GM12878 (cell line): ENCODE data around the gene TBXA2R. TPM values are rescaled to one million over a fixed set of nuclear protein-coding genes. Genes with fewer than 3 reads are reported as not detected.

ENCODE experiments used
- BACH1 ChIP-seq: fragments of 450-650 bp; IDR thresholded peaks from 2 replicates; pipeline ENCODE4 v1.6.1; 2017; ENCODE audit warnings: mild to moderate bottlenecking, borderline replicate concordance
- BCL11A ChIP-seq: IDR thresholded peaks from 2 replicates; pipeline ENCODE4 v1.6.1; 2011; ENCODE audit warnings: low read depth, low read length
- BCL3 ChIP-seq: IDR thresholded peaks from 2 replicates; pipeline ENCODE4 v1.6.1; 2011; ENCODE audit warnings: borderline replicate concordance, low read depth, mild to moderate bottlenecking, moderate library complexity, low read length; ENCODE audit not compliant: insufficient read depth, poor library complexity, severe bottlenecking
- CBFB ChIP-seq: IDR thresholded peaks from 2 replicates; pipeline ENCODE4 v1.6.1; 2016; ENCODE audit warnings: antibody characterized with exemption, low read depth
- GABPA ChIP-seq: IDR thresholded peaks from 2 replicates; pipeline ENCODE4 v1.6.1; 2014; ENCODE audit warnings: antibody characterized with exemption, low read depth, mild to moderate bottlenecking, inconsistent platforms
- HCFC1 ChIP-seq: fragments of 150-350 bp; IDR thresholded peaks from 2 replicates; pipeline ENCODE4 v1.6.1; 2014; ENCODE audit warnings: low read length
- HDGF ChIP-seq: fragments of 450-650 bp; IDR thresholded peaks from 2 replicates; pipeline ENCODE4 v1.6.1; 2016; ENCODE audit warnings: antibody characterized with exemption
- IRF4 ChIP-seq: IDR thresholded peaks from 2 replicates; pipeline ENCODE4 v1.6.1; 2011; ENCODE audit warnings: low read depth, low read length
- MEF2A ChIP-seq: IDR thresholded peaks from 2 replicates; pipeline ENCODE4 v1.6.1; 2011; ENCODE audit warnings: low read depth, mild to moderate bottlenecking, low read length, moderate library complexity; ENCODE audit not compliant: insufficient read depth
- MEF2B ChIP-seq: fragments of 450-650 bp; IDR thresholded peaks from 2 replicates; pipeline ENCODE4 v1.6.1; 2018; ENCODE audit warnings: mild to moderate bottlenecking, moderate library complexity; ENCODE audit not compliant: partially characterized antibody, poor library complexity, severe bottlenecking
- NFXL1 ChIP-seq: fragments of 450-650 bp; IDR thresholded peaks from 2 replicates; pipeline ENCODE4 v1.6.1; 2017; ENCODE audit warnings: antibody characterized with exemption, mild to moderate bottlenecking, borderline replicate concordance
- NFYB ChIP-seq: IDR thresholded peaks from 2 replicates; pipeline ENCODE4 v1.6.1; 2011; ENCODE audit warnings: low read depth, mild to moderate bottlenecking, low read length, improper control_type of control experiment, moderate library complexity; ENCODE audit not compliant: insufficient read depth
- POLR2AphosphoS2 ChIP-seq: IDR thresholded peaks from 2 replicates; pipeline ENCODE4 v1.6.1; 2011; ENCODE audit warnings: low read depth, mild to moderate bottlenecking, low read length, improper control_type of control experiment, moderate library complexity
- POU2F2 ChIP-seq: IDR thresholded peaks from 3 replicates; pipeline ENCODE4 v1.6.1; 2011; ENCODE audit warnings: low read depth, mild to moderate bottlenecking, low read length, borderline replicate concordance
- RELA ChIP-seq: fragments of 450-650 bp; IDR thresholded peaks from 2 replicates; pipeline ENCODE4 v1.8.0; 2014; ENCODE audit warnings: borderline replicate concordance; ENCODE audit not compliant: partially characterized antibody
- RFX5 ChIP-seq: IDR thresholded peaks from 2 replicates; pipeline ENCODE4 v1.6.1; 2011; ENCODE audit warnings: low read depth, low read length, improper control_type of control experiment
- RUNX3 ChIP-seq: IDR thresholded peaks from 2 replicates; pipeline ENCODE4 v1.6.1; 2012; ENCODE audit warnings: low read length, inconsistent platforms
- SREBF1 ChIP-seq: IDR thresholded peaks from 2 replicates; pipeline ENCODE4 v1.6.1; 2012; ENCODE audit warnings: mild to moderate bottlenecking, low read length
- STAT3 ChIP-seq: IDR thresholded peaks from 2 replicates; pipeline ENCODE4 v1.6.1; 2011; ENCODE audit warnings: low read depth, low read length, improper control_type of control experiment
- ZBED1 ChIP-seq: IDR thresholded peaks from 2 replicates; pipeline ENCODE4 v1.6.1; 2016; ENCODE audit warnings: borderline replicate concordance
- ZNF217 ChIP-seq: fragments of 450-650 bp; IDR thresholded peaks from 2 replicates; pipeline ENCODE4 v1.6.1; 2017; ENCODE audit warnings: antibody characterized with exemption, mild to moderate bottlenecking
- polyA plus RNA-seq, 11 experiments: library from polyadenylated mRNA; depleted of rRNA in 4 of 11; unstranded in 6 of 11; stranded (reverse) in 5 of 11; fragments of >200 nt; fragmentation: Nextera tagmentation in 4 of 11; fragmentation: Illumina TruSeq in 1 of 11; extraction: Ambion mirVana in 4 of 11; extraction: Trizol in 1 of 11; gene quantifications; 1 replicate in 1 of 11; 2 replicates in 10 of 11; pipeline versions ENCODE4 v1.2.1 to v1.2.3, GENCODE V29; 2011 to 2016; ENCODE audit warnings: inconsistent platforms in 2 of 11, missing spikeins in 2 of 11, low read depth in 1 of 11
- total RNA-seq, 4 experiments: library from RNA; depleted of rRNA in 3 of 4; stranded (reverse); fragments of >200 nt in 3 of 4; fragmentation: Illumina TruSeq in 1 of 4; extraction: Trizol in 1 of 4; gene quantifications; 2 replicates each; pipeline versions ENCODE4 v1.2.1 to v1.2.3, GENCODE V29; 2013 to 2021
- TF ChIP-seq, protein P1 (sequence below): IDR thresholded peaks from 2 replicates; pipeline ENCODE4 v1.6.1; 2011; ENCODE audit warnings: borderline replicate concordance, low read depth, mild to moderate bottlenecking, moderate library complexity, mixed read lengths, low read length; ENCODE audit not compliant: insufficient read depth; ENCODE audit errors: extremely low read length
- TF ChIP-seq, protein P2 (sequence below): IDR thresholded peaks from 2 replicates; pipeline ENCODE4 v1.6.1; 2012; ENCODE audit warnings: low read depth, low read length, improper control_type of control experiment
- TF ChIP-seq, protein P3 (sequence below): fragments of 450-650 bp; conservative IDR thresholded peaks from 2 replicates; pipeline ENCODE4 v1.6.1; 2017; ENCODE audit warnings: mild to moderate bottlenecking, moderate library complexity

Gene TBXA2R
- total and polyA plus RNA-seq, 10 of the 15 experiments (the other 5 are each of a cell fraction or from before 2014, with no cell fraction given) = 0.03 TPM; not detected in 8

- TF ChIP-seq HDGF = no peak
- no peak for TF ChIP-seq STAT3
- TF ChIP-seq SREBF1 = no peak
- TF ChIP-seq MEF2B = no peak
- TF ChIP-seq MEF2A = no peak
- no peak for TF ChIP-seq NFXL1
- TF ChIP-seq, protein P1, sequence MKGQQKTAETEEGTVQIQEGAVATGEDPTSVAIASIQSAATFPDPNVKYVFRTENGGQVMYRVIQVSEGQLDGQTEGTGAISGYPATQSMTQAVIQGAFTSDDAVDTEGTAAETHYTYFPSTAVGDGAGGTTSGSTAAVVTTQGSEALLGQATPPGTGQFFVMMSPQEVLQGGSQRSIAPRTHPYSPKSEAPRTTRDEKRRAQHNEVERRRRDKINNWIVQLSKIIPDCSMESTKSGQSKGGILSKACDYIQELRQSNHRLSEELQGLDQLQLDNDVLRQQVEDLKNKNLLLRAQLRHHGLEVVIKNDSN = peak; percentile 51
- TF ChIP-seq, protein P2, sequence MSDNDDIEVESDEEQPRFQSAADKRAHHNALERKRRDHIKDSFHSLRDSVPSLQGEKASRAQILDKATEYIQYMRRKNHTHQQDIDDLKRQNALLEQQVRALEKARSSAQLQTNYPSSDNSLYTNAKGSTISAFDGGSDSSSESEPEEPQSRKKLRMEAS = peak; percentile 81; the same call in 1 of the 2 replicates
- no peak for TF ChIP-seq BCL11A
- TF ChIP-seq IRF4 = no peak
- TF ChIP-seq, protein P3, sequence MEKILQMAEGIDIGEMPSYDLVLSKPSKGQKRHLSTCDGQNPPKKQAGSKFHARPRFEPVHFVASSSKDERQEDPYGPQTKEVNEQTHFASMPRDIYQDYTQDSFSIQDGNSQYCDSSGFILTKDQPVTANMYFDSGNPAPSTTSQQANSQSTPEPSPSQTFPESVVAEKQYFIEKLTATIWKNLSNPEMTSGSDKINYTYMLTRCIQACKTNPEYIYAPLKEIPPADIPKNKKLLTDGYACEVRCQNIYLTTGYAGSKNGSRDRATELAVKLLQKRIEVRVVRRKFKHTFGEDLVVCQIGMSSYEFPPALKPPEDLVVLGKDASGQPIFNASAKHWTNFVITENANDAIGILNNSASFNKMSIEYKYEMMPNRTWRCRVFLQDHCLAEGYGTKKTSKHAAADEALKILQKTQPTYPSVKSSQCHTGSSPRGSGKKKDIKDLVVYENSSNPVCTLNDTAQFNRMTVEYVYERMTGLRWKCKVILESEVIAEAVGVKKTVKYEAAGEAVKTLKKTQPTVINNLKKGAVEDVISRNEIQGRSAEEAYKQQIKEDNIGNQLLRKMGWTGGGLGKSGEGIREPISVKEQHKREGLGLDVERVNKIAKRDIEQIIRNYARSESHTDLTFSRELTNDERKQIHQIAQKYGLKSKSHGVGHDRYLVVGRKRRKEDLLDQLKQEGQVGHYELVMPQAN = no peak
- no peak for TF ChIP-seq GABPA
- peak; percentile 60 for TF ChIP-seq RUNX3
- TF ChIP-seq BACH1 = no peak
- TF ChIP-seq POU2F2 = 0 out of 3 replicates have a peak, but pooled peaks have one; percentile 17
- TF ChIP-seq BCL3 = no peak
- TF ChIP-seq ZBED1 = no peak
- TF ChIP-seq CBFB = no peak
- no peak for TF ChIP-seq ZNF217
- no peak for TF ChIP-seq RELA
- no peak; the same call in 1 of the 2 replicates for TF ChIP-seq HCFC1
- peak; percentile 74 for TF ChIP-seq RFX5
- TF ChIP-seq NFYB = peak; percentile 93
- no peak for TF ChIP-seq POLR2AphosphoS2
These were observed 49.0 kb downstream of the TBXA2R start, which contains the start of gene MFSD12 (continued) for GRCh38 chr19:3557461-3558248.
